Common myeloid progenitor, CD34-positive (primary cell): ENCODE results near the gene KCNIP4.

ENCODE experiments used
- CTCF ChIA-PET: fragments of 350-600 bp; sonication (Branson Sonifier 250); formaldehyde crosslinking; loops from one replicate; lab custom pipeline; 2021; ENCODE audit warnings: antibody characterized with exemption; lab: Charles Lee
- POLR2A ChIA-PET: fragments of 350-600 bp; sonication (Branson Sonifier 250); formaldehyde crosslinking; loops from one replicate; lab custom pipeline; 2021; ENCODE audit warnings: antibody characterized with exemption; lab: Charles Lee
- DNase-seq, 3 donors: peaks; one replicate each; pipeline versions ENCODE4 v3.0.0 to v3.0.0-alpha.2; 2013
- H3K27ac ChIP-seq, 2 experiments: 1 replicate in 1 of 2; 2 replicates in 1 of 2; pipeline ENCODE4 v1.7.0; 2013; ENCODE audit warnings: inconsistent platforms in 2 of 2, low read length in 2 of 2, mild to moderate bottlenecking in 2 of 2, low read depth in 1 of 2, moderate library complexity in 1 of 2; ENCODE audit not compliant: severe bottlenecking in 2 of 2, insufficient read depth in 1 of 2, poor library complexity in 1 of 2
- H3K27me3 ChIP-seq, 5 experiments: replicated peaks in 2 of 5; 1 replicate in 3 of 5; 2 replicates in 2 of 5; pipeline versions ENCODE4 v1.6.1 to v1.7.0; 2013; ENCODE audit warnings: low read length in 4 of 5, mild to moderate bottlenecking in 2 of 5, moderate library complexity in 2 of 5, inconsistent platforms in 1 of 5; ENCODE audit not compliant: insufficient read depth in 5 of 5, control insufficient read depth in 4 of 5
- H3K36me3 ChIP-seq, 4 experiments: 1 replicate in 2 of 4; 2 replicates in 2 of 4; pipeline versions ENCODE4 v1.6.1 to v1.7.0; 2013; ENCODE audit warnings: low read length in 3 of 4, control low read depth in 1 of 4, mild to moderate bottlenecking in 1 of 4; ENCODE audit not compliant: control insufficient read depth in 4 of 4, insufficient read depth in 4 of 4
- H3K4me1 ChIP-seq, 4 experiments: 1 replicate in 3 of 4; 2 replicates in 1 of 4; pipeline versions ENCODE4 v1.6.1 to v1.7.1; 2013; ENCODE audit warnings: low read length in 3 of 4, mild to moderate bottlenecking in 3 of 4, control low read depth in 1 of 4, inconsistent platforms in 1 of 4, moderate library complexity in 1 of 4; ENCODE audit not compliant: control insufficient read depth in 4 of 4, insufficient read depth in 4 of 4; ENCODE audit errors: control extremely low read depth in 1 of 4
- H3K4me3 ChIP-seq, 7 experiments: 1 replicate in 4 of 7; 2 replicates in 3 of 7; pipeline versions ENCODE4 v1.5.1 to v1.7.0; 2013; ENCODE audit warnings: mild to moderate bottlenecking in 7 of 7, low read length in 6 of 7, moderate library complexity in 6 of 7, inconsistent platforms in 2 of 7, low read depth in 2 of 7, control low read depth in 1 of 7; ENCODE audit not compliant: insufficient read depth in 4 of 7, control insufficient read depth in 1 of 7; ENCODE audit errors: extremely low read depth in 1 of 7
- H3K9me3 ChIP-seq, 5 experiments: 1 replicate in 4 of 5; 2 replicates in 1 of 5; pipeline versions ENCODE4 v1.6.1 to v1.7.1; 2013; ENCODE audit warnings: low read length in 4 of 5, mild to moderate bottlenecking in 2 of 5, inconsistent platforms in 1 of 5, low read depth in 1 of 5, moderate library complexity in 1 of 5; ENCODE audit not compliant: control insufficient read depth in 4 of 5, insufficient read depth in 2 of 5; ENCODE audit errors: control extremely low read depth in 1 of 5
- WGBS: methylation state at CpG from one replicate; pipeline ENCODE4 v1.1.5; 2013; ENCODE audit not compliant: insufficient coverage; 5-methylcytosine and 5-hydroxymethylcytosine counted together

KCNIP4 gene

DNA sequence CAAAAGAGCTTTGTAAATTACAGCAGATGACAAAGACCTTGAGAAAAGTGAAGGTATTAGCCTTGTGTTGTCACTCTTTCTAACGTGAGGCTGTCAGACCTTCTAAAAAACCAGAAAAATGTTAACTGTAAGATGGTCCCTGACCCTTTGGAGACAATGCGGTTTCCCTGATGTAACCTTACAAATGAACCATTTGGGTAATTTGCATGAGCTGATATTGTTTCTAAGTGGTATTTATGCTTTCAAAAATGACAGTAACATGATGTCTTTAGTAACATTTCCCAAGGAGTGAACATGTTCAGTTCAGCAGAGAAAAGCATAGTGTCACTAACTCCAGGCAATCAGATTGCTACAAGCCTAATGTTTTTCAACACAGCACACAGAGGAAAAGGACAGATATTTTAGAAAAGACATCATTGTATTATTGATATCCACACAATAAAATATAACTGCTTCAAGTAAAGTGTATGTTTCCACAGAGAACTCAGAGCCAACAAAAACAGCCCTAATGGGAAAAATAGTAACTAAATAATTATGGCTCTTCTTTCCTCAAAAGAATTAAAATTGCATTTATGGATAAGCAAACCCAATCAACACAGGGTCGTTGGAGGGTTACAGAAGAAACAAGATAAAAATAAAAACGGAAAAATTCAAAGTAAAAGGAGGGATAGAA is 434.4 kb downstream of the KCNIP4 start:
- ChIA-PET CTCF (interaction anchor here (1.1 kb wide), 2 partner anchors 247 to 251 kb away, joined by 3 read pairs; no protein-coding TSS in a partner anchor), POLR2A (no interaction called here)
- Histone ChIP-seq H3K36me3 (no peaks in the 10 kb centered on the region), H3K9me3 (no peaks in the 10 kb centered on the region), H3K27ac (no peak overlapping the region), H3K4me3 (no peak overlapping the region), H3K27me3 (peaks cover 0 to 11% (median 0%) of the 10 kb centered on the region in 5 experiments), H3K4me1 (no peaks in the 10 kb centered on the region)
- 78% methylated on average over 2 of the region's 4 CpGs for WGBS
- no peak for DNase-seq

DNA sequence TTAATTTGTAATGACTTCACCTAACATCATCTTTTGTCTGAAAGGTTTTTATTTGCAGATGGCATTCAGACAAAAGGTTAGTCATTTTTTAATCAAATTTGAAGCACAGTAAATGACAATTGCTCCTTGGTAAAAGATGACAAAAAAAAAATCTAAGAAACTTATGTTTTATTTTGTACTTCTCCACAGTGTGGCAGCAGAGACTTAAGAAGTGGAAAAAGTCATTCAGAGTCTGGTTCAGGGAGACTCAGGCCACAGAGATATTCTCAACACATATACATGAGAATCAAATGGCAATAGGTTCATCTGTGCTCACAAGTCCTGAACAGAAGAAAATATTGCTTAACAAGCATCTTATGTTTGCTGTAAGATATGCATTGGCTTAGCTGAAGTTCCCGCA is 436.2 kb downstream of the KCNIP4 start:
- WGBS: no CpG with 5 or more reads among the region's 1 CpG

DNA sequence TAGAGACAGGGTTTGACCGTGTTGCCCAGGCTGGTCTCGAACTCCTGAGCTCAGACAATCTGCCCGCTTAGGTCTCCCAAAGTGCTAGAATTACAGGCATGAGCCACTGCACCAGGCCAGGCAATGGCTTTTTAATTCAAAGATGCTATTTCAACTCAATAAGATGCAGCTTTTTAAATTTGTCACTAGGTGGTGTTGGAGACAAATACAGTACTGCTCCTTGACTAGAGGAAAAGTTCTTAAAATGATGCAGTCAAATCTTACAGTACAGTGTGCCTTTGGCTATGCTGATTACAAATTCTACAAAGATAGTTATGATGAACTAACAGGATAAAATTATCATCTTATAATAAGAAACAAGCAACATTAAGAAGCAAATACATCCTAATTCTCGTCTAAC is 441.1 kb downstream of the KCNIP4 start:
- peaks cover 0 to 2% (median 0%) of the 10 kb centered on the region in 5 experiments for H3K27me3 ChIP-seq
- no peak overlapping the region for H3K4me3 ChIP-seq
- H3K9me3 ChIP-seq: no peaks in the 10 kb centered on the region
- DNase-seq: peak; percentile 1 to 13 (median 4)
- WGBS: 95% methylated on average over 3 of the region's 4 CpGs
- ChIA-PET CTCF (no interaction called here), POLR2A (no interaction called here)
- H3K27ac ChIP-seq: no peak overlapping the region
- H3K36me3 ChIP-seq: no peaks in the 10 kb centered on the region
- no peaks in the 10 kb centered on the region for H3K4me1 ChIP-seq

More for the DNA sequence above, 436.2 kb downstream of the KCNIP4 start:
- peaks cover 0 to 11% (median 0%) of the 10 kb centered on the region in 5 experiments for H3K27me3 ChIP-seq
- no peaks in the 10 kb centered on the region for H3K4me1 ChIP-seq
- H3K27ac ChIP-seq: no peak overlapping the region
- no peak overlapping the region for H3K4me3 ChIP-seq
- ChIA-PET CTCF (no interaction called here), POLR2A (no interaction called here)
- H3K36me3 ChIP-seq: no peaks in the 10 kb centered on the region
- peak; percentile 22 to 59 (median 42) for DNase-seq
- no peaks in the 10 kb centered on the region for H3K9me3 ChIP-seq

DNA sequence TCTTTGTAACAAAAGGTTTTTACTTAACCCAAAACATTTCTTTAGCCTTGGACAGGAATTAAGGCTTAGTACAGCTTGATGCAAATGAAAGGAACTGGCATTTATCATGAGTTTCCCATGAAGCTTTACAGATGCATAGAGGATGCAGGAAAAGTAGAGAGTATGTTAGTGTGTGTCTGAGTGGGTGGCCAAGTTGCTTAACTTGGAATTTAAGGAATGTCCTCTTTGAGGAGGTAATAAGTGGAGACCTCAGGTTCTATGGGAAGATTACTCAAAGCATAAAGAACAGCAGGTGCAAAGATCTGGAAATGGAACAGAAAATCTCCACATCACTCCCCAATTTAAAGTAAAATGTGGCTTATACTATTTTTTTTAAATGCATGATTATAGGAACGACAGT is 457.9 kb downstream of the KCNIP4 start:
- no CpG with 5 or more reads among the region's 1 CpG for WGBS
- ChIA-PET POLR2A (no interaction called here), CTCF (no interaction called here)
- Histone ChIP-seq H3K27me3 (no peaks in the 10 kb centered on the region), H3K27ac (no peak overlapping the region), H3K36me3 (no peaks in the 10 kb centered on the region), H3K4me3 (no peak overlapping the region), H3K9me3 (peaks cover 0 to 3% (median 0%) of the 10 kb centered on the region in 5 experiments), H3K4me1 (no peaks in the 10 kb centered on the region)
- DNase-seq: no peak

DNA sequence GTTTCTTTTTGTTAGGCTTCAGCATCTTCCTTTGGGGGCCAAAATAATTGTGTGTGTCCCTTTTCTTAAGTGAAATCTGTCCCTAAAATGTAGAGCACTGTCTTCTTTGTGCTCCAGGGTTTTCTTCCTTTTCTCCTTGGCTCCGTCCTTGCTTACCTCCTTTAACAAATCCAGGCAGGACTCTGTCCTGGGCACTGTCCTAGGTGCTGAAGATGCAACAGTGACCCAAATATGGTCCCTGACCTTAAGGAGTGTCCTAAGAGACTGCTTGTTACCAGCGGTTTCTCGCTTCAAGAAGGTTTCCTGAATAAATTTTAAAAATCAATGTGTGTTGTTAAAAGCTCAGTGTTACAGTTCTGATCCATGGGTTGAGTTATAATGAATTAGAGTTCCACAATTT is 471.8 kb downstream of the KCNIP4 start:
- DNase-seq: no peak
- no peak overlapping the region for H3K27ac ChIP-seq
- ChIA-PET POLR2A (no interaction called here), CTCF (no interaction called here)
- no peaks in the 10 kb centered on the region for H3K4me1 ChIP-seq
- H3K27me3 ChIP-seq: no peaks in the 10 kb centered on the region
- no peaks in the 10 kb centered on the region for H3K36me3 ChIP-seq
- 13% methylated on average over 1 of the region's 3 CpGs for WGBS
- no peak overlapping the region for H3K4me3 ChIP-seq
- H3K9me3 ChIP-seq: no peaks in the 10 kb centered on the region

DNA sequence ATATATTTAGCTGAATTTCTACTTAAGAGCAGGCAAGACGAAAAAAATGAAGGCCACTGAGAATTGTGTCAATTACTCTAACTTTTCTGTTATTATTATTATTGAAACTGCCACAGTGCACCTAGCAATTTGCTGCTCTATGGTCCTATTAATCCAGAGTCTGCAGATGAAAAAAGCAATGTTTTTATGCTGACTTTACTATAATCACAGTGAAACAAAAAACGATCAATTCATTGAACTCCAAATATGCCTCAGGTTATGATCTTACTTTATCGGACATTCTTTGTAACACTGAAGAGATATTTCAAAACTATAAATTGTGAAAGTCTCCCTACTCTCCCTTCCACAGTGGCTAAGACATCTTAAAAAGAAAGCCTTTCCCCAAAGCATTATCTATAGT is 474.4 kb downstream of the KCNIP4 start:
- Histone ChIP-seq H3K4me3 (no peak overlapping the region), H3K36me3 (no peaks in the 10 kb centered on the region), H3K9me3 (no peaks in the 10 kb centered on the region), H3K27me3 (no peaks in the 10 kb centered on the region), H3K4me1 (no peaks in the 10 kb centered on the region), H3K27ac (no peak overlapping the region)
- no CpG with 5 or more reads among the region's 3 CpGs for WGBS
- CTCF ChIA-PET: no interaction called here
- DNase-seq: no peak
- POLR2A ChIA-PET: no interaction called here

DNA sequence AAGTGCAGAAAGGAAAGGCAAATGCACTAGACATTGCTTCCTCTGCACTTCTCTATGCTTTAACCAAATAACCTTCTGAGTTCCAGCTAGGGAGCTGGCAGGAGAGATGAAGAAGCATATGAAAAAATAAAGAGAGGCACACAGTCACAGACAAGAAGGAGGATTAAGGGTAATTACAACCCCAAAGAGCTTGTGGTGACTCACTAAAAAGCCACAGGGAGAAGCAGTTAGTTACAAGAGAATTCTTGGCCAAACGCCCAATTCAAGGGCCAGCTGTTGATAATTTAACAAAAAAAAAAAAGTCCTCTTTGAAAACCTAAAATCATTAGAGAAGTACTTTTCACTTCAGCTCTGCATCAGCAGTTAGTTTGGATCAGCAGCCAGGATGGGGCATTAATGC is 478.0 kb downstream of the KCNIP4 start:
- H3K4me1 ChIP-seq: no peaks in the 10 kb centered on the region
- H3K9me3 ChIP-seq: no peaks in the 10 kb centered on the region
- no peaks in the 10 kb centered on the region for H3K27me3 ChIP-seq
- no peak overlapping the region for H3K27ac ChIP-seq
- H3K4me3 ChIP-seq: no peak overlapping the region
- no peaks in the 10 kb centered on the region for H3K36me3 ChIP-seq
- ChIA-PET POLR2A (no interaction called here), CTCF (interaction anchor here (0.6 kb wide), 1 partner anchor 967 kb away, joined by 3 read pairs; no protein-coding TSS in a partner anchor)
- peak in 2 of 3 donors; percentile 7 to 25 for DNase-seq
- WGBS: no CpG with 5 or more reads among the region's 1 CpG
